Measurements from ENCODE around the gene GRHL3.

GRCh38 chr1:24357038-24357437 lies 37.9 kb downstream of the GRHL3 start:
- TF ChIP-seq POLR2A (IDR thresholded peaks at IDR 0.05; ENCODE audit: low read depth, low read length), result no peak
- TF ChIP-seq POLR2AphosphoS5 (IDR thresholded peaks at IDR 0.05; ENCODE audit: low read depth, low read length), result no peak
- no peak for TF ChIP-seq TAF1 (IDR thresholded peaks at IDR 0.05; ENCODE audit: borderline replicate concordance, low read depth, low read length)

All from GM12892 (cell line).